Measurements from ENCODE around the gene ELP5.

ELP5 gene

GRCh38 chr17:7290166-7290565 is 38.2 kb downstream of the ELP5 start:
- DNase-seq = no peak

- no peak for DNase-seq
Measured at GRCh38 chr17:7290685-7291084, 38.7 kb downstream of the ELP5 start.

DNA sequence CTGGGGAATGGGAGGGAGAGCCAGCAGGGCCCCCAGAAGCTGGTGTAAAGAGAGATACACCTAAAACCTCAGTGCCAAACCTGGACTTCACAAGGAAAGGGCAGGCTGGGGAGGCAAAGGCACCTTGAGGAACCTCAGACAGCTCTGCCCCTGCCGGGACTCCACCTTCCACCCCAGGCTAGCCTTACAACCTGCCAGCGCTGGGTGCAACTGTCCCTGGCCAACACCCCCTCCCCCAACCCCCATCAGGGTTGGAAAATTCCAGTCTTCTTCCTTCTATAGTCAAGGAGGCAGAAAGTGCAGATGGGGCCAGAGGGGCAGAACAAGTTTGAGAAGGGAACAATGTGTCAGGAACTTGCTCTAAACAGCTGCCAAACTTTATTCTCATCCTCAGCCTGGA is 40.2 kb downstream of the ELP5 start:
- DNase-seq = no peak

- no peak for DNase-seq
Measured at GRCh38 chr17:7292729-7293128, 40.7 kb downstream of the ELP5 start.

GRCh38 chr17:7293159-7293558 is 41.1 kb downstream of the ELP5 start:
- DNase-seq = no peak

DNA sequence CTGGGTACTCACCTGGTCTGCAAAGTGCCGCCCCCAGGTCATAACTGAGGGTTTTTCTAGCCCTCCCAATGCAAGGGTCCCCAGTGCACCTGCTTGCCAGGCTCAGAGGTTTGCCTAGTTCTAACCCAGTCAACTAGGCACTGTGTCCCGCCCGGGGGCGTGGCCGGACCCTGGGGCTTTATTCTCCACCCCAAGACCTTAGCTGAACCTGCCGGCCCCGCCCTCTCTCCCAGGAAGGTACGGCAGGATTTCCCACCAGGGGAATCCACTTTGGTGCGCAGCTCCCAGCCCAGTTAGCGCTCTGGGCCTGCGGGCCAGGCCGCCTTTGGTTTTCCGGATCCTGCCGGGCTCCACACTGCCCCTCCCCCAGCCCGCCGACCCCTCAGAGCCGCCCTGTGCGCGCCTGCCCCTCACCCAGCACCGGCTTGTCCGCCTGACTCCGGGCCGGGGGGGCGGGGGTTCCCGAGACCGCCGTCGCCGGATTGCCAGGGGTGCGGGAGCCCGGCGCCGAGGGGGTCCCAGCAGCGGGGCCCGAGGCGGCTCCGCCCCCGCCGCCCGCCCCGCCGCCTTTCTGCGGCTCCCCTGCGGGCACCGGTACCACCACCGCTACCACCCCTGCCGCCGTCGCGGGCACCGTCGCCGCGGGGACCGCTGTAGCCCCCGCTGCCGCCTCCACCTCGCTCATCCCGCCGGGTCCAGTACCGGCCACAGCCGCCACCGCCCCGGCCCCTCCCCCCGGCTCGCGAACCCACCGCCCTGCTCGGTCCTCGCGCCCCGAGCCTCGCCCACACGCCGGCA is 42.0 kb downstream of the ELP5 start:
- no peak for DNase-seq

- DNase-seq = peak; percentile 87
Measured at GRCh38 chr17:7294614-7295153, 42.7 kb downstream of the ELP5 start, which contains the start of gene YBX2. TSS of gene YBX2 (minus strand) at chr17:7294639. CDS start at chr17:7294500, 139 bp downstream.

DNA sequence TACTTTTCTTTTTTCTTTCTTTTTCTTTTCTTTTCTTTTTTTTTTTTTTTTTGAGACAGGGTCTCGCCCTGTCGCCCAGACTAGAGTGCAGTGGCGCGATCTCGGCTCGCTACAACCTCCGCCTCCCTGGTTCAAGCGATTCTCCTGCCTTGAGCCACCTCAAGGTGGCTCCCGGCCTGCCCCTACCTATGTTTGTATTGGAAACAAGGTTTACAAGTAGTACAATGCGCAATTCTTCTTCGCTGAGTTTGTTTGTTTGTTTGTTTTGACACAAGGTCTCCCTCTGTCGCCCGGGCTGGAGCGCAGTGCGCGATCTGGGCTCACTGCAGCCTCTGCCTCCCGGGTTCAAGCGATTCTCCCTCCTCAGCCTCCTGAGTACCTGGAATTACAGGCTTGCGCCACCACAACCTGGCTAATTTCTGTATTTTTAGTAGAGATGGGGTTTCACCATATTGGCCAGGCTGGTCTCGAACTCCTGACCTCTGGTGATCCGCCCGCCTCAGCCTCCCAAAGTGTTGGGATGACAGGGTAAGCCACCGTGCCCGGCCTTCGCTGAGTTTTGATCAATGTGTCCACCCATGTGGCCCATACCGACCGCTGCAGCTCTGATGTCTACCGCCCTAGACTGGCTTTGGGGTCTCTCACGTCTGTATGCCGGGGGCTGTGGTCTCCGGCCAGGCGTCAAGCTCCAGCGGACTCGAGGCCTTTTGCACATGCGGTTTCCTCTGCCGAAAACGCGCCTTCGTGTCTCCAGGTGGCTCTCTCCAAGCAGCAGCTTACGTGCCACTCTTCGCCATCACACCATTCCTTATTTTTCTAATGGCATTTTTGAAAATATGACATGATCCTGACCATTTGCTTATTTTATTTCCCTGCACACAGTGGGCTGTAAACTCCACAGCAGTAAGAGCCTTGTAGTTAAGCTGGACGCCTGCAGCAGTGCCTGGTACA is 43.5 kb downstream of the ELP5 start:
- no peak for DNase-seq

GRCh38 chr17:7296189-7296861 is 44.3 kb downstream of the ELP5 start:
- DNase-seq = peak; percentile 74

DNA sequence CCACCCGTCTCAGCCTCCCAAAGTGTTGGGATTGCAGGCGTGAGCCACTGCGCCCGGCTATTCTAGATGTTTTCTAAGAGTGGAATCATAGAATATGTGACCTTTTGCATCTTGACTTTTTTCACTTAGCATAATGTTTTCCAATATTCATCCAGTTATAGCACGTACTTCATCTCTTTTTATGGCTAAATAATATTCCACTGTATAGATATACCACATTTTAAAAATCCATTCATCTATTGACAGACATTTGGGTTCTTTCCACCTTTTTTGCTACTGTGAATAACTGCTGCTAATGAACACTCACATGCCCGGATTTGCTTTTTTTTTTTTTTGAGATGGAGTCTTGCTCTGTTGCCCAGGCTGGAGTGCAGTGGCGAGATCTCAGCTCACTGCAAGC is 52.2 kb downstream of the ELP5 start:
- no peak for DNase-seq

DNA sequence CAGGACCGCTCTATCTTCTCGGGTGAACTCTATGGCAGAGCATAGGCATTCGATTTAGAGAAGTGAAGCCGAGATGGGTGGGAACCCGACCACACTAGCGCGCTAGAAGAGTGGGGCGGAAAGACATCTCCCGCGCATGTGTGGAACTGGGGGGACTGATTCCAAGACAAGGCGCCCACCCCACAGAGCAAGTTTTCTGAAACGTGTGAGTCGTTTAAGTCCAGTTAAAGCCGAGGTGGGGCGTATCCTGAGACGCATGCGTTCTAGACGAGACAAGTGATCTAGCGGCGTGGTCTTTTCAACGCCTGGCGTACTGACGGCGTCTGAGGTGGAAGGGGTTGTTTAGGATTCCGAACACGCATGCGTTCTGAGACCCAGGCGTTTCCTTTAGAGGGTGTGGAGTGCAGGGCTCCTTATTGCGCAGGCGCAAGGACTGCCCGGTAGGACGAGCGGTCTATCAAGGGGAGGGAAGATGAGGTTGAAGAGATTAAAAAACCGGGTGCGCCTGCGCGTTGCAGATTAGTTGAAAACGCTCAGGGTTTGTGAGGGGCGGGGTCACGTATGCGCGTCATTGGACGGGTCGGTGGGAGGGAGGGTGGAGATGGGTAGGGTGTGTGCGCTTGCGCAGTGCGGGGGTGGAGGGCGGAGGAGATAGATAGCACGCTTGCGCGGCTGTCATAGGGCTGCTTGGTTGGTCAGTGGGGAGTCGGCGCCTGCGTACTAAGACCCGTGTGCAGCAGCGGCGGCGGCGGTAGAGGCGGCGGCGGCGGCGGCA is 55.1 kb downstream of the ELP5 start, which contains the start of gene EIF5A:
TSS of gene EIF5A (plus strand) at position 718 of the 775 bp plus-strand sequence. CDS start 2,008 bp downstream, outside the sequence.
- peak; percentile 100 for DNase-seq

GRCh38 chr17:7307686-7308624 is 55.9 kb downstream of the ELP5 start:
- peak; percentile 61 for DNase-seq

DNA sequence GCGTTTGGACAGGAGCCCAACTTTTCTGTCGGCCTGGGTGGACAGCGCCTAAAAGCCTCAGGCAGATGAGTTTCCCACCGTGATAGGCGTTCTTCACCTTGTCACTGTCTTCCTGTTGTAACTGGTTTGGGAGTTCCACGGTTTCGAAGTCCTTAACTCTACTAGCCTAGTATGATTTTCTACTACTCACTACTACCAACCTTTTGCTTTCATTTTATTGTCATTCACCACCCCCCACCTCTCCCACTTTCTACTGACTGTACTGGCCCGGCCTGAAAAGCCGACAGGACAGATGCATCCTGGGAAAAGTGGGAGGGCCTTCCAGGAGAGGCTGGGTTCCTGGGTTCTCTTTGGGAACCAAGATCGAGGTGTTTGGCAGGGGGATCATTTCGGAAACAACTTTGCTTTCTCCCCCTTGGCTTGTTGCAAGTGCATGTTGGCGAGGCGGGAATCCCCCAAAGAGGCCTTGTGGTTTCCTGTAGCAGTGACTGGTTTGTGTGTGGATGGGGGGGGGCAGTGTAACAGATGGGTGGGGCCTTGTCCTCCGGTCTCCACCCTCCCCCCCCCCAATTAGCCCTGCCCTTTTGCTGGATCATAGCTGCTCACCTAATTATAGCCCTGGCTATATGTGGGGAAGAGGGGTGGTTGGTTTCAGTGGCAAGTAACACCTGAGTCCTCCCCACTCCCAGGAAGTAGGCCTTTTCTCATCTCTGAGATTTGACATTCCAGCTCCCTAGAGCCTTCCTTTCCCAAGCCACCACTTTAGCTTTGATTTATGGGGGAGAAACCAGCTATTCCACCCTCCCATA is 56.8 kb downstream of the ELP5 start:
- DNase-seq = peak; percentile 94
